GM19468 (cell line): ENCODE measurements around the gene ERRFI1.
"Not testable (repeated sequence)": the region's sequence is repeated elsewhere in the genome, so short reads cannot be mapped to it uniquely, and the experiment has no call there.

Experiments used
- ATAC-seq: cut with Tn5 transposase; IDR thresholded peaks from one replicate; pipeline ENCODE4 v1.9.1; 2021; ENCODE audit warnings: mild to moderate bottlenecking, moderate library complexity, moderate number of reproducible peaks; ENCODE audit not compliant: unreplicated experiment; ENCODE audit errors: extremely low read depth

ERRFI1 gene, protein sequence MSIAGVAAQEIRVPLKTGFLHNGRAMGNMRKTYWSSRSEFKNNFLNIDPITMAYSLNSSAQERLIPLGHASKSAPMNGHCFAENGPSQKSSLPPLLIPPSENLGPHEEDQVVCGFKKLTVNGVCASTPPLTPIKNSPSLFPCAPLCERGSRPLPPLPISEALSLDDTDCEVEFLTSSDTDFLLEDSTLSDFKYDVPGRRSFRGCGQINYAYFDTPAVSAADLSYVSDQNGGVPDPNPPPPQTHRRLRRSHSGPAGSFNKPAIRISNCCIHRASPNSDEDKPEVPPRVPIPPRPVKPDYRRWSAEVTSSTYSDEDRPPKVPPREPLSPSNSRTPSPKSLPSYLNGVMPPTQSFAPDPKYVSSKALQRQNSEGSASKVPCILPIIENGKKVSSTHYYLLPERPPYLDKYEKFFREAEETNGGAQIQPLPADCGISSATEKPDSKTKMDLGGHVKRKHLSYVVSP

DNA sequence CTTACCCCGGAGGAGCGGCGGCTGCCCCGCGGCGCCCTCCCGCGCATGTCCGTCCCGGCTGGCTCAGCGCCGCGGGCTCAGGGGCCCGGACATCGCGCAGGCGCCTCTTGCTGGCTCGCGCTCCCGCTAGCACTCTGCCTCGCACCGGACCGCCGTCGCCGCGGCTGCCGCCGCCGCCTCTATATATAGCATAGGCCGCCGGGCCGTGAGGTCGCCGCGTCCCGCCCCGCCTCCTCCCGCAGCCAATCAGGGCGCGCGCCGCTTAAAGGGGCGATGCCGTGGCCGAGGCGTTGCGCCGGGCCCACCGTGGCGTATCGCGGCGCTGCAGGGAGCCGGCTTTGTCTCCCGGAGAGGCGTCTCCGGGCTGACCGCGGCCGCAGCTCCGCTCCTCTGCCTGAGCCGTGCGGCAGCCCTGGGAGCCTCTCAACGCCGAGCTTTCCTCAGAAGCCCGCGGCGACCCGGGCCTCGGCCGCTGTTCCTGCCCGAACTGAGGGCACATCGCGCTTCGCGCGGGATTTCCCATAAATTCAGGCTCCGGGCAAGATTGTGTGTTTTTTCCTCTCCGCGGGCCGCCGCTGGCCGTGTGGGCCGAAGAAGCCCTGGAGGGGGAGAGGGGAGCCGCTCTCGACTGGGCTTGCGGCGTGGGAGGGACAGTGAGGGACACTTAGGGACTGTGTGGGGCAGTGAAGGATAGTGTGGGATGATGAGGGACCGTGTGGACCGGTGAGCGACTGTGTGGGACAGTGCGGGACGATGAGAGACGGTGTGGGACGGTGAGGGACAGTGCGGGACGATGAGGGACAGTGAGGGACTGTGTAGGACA is at the start of gene ERRFI1:
Gene ERRFI1 (minus strand): TSS at position 157 of the 823 bp plus-strand sequence. CDS start 10,690 bp downstream, outside the sequence.
- ATAC-seq = peak; percentile 53

DNA sequence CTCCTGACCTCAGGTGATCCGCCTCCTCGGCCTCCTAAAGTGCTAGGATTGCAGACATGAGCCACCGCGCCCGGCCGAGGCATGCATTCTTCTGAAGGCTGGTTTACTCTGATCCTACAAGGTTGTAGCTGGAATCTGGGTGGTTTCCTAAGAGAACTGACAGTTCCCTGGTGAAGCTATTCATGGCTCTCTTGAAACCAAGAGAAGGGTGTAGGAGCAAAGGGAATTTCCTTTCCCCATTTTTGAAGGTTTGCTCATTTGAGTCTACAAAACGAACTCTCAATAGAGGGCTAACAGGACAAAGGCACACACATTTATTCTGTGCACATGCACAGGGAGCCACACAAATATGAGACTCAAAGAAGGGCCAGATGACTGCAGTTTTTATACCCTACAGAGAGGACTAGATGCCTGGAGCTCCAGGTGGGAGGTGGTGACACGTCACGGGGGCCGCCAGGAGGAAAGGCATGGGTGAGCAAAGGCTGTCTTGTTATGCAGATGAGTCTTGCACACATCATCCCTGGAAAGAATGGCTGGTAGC is 49.5 kb upstream of the ERRFI1 start:
- ATAC-seq = no peak

DNA sequence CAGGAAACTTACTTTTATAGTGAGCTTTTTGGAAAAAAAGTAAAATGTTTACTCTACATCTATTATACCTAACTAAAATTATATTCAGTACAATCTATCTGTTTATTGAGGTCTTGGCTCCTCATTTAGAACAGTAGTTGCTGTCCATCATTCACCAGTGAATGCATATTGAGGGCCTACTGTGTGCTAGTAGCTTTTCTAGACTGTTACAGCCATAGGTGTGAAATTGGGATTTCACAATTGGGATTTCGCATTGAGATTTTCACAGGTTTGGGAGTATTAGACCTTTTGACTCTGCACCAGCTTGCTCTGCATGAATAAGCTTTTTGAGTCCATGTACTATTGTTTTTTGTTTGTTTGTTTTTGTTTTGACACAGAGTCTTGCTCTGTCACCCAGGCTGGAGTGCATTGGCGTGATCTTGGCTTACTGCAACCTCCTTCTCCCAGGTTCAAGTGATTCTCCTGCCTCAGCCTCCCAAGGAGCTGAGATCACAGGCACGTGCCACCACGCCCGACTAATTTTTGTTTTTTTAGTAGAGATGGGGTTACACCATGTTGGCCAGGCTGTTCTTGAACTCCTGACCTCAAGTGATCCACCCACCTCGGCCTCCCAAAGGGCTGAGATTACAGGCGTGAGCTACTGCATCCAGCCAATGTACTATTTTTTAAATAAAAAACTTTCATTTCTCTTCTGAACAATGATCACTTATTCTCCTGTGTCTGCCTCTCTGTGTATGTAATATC is 47.2 kb upstream of the ERRFI1 start:
- ATAC-seq = no peak

DNA sequence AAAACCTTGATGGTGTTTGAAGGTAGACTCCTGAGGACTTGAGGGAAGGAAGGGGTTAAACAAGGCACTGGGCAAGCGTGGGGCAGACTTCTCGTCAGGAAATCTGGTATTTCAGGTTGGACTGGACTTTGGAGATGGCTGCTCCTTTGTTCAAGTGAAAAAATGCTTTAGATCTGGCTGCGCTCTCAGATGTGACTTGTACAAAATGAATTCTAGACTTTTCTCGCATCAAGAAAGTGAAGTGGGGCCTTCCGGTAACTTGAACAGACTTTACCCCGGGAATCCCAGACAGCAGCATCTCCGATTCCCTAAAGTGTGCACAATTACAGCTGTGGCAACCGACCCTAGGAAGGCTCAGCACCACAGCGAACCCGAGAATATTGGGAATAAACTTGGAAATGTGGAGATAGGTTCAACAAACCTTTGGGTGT is 44.3 kb upstream of the ERRFI1 start:
- ATAC-seq = no peak

DNA sequence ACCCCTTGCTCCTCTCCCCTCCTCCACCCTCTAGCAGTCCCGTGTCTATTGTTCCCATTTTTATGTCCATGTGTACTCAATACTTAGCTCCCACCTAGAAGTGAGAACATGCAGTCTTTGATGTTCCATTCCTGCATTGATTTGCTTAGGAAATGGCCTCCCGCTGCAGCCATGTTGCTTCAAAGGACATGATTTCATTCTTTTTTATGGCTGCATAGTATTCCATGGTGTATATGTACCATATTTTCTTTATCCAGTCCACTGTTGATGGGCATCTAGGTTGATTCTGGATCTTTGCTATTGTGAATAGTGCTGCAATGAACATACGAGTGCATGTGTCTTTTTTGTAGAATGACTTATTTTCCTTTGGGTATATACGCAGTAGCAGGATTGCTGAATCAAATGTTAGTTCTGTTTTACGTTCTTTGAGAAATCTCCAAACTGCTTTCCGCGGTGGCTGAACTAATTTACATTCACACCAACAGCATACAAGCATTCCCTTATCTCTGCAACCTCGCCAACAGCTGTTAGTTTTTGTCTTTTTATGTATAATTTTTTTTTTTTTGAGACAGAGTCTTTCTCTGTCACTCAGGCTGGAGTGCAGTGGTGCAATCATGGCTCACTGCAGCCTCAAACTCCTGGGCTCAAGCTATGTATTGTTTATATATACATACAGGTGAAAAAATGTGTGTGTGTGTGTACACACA is 43.7 kb upstream of the ERRFI1 start:
- not testable (repeated sequence) for ATAC-seq

DNA sequence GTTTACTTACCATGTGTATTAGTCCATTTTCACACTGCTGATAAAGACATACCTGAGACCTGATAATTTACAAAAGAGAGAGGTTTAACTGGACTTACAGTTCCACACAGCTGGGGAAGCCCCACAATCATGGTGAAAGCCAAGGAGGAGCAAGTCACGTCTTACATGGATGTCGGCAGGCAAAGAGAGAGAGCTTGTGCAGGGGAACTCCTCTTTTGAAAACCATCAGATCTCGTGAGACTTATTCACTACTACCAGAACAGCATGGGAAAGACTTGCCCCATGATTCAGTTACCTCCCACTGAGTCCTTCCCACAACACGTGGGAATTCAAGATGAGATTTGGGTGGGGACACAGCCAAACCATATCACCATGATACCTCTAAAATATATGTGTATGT is 39.3 kb upstream of the ERRFI1 start:
- ATAC-seq = no peak

DNA sequence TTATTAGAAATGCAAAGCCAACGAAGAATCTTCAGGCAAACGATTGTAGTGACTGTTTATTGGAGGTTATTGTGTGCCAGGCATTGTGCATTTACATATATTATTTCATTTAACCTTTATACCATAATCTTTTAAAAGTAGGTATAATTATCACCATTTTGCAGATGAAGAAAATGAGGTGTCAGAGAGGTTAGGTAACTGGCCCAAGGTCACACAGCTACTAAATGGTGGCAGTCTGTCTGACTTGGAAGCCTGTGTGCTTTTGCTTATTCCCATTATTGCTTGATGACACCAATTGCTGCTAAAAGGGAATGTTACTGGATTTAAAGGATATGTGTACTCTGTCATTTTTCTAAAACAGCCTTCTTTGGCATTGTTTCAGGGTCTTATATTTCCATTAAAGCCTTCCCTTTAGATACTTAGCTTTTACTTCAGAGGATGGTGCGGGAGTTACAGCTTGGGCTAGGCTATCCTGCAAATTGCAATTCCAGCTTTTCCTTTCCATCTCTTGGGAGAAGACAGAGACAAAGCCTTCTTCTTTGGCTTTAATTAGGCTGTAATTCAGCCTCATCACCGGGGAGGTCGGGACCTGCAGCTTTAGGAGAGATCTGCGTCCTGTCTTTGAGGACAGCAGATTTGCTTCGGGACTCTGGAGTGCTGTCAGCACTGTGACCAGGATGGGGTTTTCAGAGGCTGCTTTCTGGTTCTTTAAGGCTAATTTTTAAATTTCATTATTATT is 37.4 kb upstream of the ERRFI1 start:
- no peak for ATAC-seq

DNA sequence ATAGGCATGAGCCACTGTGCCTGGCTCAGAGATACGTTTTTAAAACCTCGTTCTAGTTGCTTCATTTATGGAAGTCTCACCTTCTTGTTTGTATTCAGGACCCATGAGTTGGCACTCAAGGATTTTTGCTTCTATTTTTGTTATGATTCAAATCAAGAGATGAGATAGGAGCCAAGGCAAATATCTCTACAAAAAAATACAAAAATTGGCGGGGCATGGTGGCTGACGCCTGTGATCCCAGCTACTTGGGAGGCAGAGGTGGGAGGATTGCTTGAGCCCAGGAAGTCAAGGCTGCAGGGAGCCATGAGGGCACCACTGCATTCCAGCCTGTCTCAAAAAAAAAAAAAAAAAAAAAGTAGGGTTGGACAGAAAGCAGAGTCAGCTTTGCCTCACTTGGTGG is 36.8 kb upstream of the ERRFI1 start:
- ATAC-seq = no peak

DNA sequence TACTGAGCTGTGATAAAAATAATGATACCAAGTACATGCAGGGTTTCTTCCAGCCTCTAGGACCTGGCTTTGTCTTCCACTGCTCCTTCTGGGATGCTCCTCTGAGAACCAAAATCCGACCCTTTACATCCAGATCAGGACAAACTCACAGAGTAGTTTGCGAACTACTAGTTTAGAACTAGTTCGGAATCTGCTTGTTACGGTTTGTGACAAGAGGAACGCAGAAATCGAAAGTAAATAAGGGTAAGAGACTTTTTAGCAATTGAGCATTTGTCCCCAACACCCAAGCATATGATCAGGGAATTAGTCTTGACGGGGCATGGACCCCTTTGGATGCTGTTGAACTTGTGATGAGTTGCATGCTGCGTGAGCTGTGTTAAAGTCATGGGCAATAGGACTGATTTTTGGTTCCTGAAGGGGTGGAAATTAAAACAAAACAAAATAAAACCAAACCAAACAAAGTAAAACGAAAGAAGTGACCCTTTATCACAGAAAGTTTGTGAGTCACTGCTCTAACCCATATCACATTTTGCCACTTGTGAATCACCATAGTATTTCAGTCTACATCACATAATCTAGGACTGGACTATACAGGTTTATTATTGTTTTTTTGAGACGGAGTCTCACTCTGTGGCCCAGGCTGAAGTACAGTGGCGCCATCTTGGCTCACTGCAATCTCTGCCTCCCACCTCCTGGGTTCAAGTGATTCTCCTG is 35.7 kb upstream of the ERRFI1 start:
- ATAC-seq = no peak

DNA sequence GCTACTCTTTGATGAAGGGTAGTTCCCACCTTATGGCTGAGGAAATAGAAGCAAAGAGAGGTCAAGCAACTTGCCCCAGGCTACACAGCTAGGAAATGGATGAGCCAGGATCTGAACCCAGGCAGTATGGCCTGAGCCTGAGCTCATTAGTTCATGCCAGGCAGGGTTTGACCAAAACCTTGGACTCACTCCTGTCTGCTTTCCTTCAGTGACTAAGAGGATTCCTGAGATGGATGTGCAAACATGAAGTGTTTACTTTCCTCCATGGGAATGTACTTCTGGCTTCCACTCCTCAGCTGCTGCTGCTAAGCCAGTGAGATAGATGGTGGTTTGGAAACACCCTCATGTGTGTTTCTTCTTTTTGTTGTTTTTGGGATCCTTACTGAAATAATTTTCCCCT is 35.1 kb upstream of the ERRFI1 start:
- ATAC-seq = no peak

DNA sequence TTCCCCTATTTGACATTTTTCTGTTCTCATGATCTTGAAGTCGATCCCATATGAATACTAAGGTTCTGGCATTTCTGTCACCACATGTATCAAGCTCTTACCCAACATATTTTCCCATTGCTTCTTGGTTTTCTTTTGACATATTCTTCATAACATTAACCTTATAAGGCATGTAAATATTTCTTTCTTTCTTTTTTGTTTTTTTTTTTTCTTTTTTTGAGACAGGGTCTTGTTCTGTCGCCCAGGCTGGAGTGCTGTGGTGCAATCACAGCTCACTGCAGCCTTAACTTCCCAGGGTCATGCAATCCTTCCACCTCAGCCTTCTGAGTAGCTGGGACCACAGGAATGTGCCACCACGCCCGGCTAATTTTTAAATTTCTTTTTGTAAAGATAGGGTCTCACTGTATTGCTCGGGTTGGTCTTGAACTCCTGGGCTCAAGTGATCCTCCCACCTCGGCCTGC is 33.1 kb upstream of the ERRFI1 start:
- no peak for ATAC-seq

DNA sequence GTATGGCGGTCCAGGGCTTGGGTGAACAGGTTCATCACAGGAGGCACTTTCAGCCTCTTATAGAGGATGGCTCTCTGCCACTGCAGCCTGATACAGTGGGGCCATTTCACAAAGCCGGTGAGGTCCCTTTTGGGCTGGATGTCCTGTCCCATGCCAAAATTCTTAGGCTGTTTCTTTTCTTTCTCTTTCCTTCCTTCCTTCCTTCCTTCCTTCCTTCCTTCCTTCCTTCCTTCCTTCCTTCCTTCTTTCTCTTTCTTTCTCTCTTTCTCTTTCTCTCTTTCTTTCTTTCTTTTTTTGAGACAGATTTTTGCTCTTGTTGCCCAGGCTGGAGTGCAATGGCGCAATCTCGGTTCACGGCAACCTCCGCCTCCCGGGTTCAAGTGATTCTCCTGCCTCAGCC is 31.7 kb upstream of the ERRFI1 start:
- ATAC-seq = not testable (repeated sequence)

DNA sequence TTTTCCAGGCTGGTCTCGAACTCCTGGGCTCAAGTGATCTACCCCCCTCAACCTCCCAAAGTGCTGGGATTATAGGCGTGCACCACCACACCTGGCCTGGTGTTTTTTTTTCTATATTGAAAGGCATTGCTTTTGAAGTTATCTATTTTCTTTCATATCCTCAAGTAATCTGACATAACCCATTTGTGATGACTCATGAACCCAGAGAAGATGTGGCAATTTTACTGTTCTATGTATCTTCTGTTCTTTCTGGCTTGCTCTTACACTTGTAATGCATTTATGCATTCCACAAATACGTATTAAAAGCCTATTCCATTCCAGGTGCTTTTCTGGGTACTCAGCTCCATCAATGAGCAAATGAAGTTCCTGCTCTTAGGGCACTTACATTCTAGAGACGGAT is 29.9 kb upstream of the ERRFI1 start:
- ATAC-seq = no peak

DNA sequence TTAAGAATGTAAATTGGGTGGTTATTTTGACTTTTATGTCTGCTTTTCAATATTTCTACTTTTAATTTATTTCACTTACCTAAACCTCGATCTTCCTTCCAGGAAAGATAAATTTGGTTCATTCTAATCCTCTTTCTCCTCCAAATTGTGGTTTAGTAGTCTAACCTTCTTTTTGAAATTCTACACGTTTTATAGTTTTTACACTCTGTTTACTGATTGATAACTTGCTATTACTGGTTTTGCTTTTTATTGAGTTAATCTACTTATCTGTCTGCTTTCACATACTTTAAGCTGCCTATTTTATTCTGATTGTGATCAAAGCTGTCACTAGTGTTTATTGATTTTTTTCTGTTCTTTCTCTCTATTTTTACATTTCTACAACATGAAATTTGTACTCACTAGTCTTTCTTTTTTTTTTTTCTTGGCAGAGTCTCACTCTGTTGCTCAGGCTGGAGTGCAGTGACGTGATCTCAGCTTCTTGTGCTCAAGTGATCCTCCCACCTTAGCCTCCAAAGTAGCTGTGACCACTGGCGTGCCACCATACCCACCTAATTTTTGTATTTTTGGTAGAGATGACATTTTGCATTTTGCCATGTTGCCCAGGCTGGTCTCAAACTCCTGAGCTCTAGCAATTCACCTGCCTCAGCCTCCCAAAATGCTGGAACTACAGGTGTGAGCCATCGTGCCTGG is 27.9 kb upstream of the ERRFI1 start:
- ATAC-seq = no peak

DNA sequence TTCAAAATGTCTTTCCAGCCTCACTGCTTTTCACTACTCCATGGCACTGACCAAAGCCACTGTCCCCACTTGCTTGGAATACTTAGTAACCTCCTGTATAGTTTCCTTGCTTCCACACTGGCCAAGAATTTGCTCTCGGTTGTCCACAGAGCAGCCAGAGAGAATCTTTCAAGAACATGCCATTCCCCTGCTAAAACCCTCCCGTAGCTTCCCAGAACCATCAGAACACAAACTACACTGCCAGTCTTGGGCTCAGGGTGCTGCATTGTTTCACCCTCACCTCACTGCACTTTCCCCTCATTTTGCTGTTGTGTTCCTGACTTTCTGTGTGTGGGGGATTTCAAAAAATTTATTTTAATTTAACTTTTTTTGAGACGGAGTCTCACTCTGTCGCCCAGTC is 25.5 kb upstream of the ERRFI1 start:
- no peak for ATAC-seq

DNA sequence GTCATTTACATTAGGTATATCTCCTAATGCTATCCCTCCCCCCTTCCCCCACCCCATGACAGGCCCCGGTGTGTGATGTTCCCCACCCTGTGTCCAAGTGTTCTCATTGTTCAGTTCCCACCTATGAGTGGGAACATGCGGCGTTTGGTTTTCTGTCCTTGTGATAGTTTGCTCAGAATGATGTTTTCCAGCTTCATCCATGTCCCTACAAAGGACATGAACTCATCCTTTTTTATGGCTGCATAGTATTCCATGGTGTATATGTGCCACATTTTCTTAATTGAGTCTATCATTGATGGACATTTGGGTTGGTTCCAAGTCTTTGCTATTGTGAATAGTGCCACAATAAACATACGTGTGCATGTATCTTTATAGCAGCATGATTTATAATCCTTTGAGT is 23.1 kb upstream of the ERRFI1 start:
- not testable (repeated sequence) for ATAC-seq

DNA sequence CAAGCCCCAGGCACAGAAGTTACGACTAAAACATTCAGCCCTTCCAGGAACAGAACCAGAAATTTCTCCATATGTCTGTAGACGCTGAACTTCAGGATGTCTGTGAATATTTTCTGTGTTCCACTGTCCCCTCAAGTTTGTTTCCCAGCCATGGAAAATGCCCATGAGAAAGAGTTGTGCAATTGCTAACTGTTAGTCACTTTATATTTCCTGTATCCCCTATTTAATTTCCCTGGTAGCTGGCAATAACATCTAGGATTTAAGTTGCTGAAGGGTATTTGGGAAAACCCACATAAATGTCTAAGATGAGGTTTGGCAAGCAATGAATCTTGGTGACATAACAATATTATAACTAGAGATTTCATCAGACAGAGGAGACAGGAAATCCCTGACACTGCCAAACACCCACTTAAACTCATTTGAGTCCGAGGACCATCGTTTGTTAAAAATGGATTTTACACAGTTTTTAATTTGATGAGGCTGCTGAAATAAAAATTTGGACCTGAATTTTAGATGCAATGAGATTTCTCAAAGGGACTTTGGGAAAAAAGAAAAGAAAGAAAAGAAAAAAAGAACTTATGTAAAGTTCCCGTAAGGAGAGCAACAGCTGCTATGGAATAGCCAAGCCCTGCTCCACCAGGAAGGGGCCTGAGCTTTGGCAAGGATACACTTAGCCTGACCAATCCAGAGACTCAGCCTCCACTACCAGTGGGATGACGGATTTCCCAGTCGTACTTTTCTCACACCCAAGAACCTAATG is 21.8 kb upstream of the ERRFI1 start:
- ATAC-seq = no peak
